ENCODE results near the gene BCR.

Gene BCR

GRCh38 chr22:23199159-23199558, 18.9 kb downstream of the BCR start:
- no peak for DNase-seq (ENCODE audit: low read depth)

DNA sequence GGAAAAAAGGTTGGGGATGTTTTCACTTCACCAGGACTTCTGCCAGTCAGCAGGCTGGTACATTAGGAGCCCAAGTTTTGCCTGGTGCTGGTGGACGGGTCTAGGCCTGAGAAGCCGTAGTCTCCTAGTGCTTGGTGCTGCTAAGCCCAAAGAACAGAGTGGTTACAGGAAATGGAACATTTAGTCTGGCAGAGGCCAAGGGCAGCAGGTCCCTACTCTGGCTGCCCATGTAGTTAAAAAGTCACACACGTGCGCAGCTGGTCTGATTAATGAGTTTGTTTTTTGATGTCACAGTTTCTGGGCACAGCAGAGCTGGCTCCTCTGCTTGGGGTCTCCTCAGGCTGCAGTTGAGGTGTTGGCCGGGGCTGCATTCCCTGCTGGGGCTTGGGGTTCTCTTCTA, 20.6 kb downstream of the BCR start:
- no peak for DNase-seq (ENCODE audit: low read depth)

DNA sequence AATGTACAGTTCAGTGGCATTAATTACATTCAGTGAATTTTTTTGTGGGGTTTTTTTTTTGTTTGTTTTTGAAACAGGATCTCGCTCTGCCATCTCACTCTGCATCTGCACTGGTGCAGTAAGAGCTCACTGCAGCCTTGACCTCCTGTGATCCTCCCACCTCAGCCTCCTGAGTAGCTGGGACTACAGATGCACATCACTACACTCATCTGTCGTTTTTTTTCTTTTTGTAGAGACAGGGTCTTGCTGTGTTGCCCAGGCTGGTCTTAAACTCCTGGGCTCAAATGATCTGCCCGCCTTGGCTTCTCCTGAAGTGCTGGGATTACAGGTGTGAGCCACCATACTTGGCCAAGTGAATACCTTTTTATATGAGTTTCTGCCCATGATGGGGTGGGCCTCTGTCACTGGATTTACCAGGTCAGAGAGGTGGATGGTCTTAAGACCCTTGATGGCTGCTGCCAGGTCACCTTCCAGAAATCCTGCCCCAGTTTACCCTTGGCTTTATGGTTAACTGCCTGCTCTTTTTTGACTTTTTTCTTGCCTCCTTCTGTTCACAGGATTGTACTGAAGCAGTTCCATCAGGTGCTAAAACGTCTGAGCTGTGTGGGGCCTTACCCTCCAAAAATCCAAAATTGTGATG, 22.6 kb downstream of the BCR start:
- DNase-seq (ENCODE audit: low read depth), result no peak

DNA sequence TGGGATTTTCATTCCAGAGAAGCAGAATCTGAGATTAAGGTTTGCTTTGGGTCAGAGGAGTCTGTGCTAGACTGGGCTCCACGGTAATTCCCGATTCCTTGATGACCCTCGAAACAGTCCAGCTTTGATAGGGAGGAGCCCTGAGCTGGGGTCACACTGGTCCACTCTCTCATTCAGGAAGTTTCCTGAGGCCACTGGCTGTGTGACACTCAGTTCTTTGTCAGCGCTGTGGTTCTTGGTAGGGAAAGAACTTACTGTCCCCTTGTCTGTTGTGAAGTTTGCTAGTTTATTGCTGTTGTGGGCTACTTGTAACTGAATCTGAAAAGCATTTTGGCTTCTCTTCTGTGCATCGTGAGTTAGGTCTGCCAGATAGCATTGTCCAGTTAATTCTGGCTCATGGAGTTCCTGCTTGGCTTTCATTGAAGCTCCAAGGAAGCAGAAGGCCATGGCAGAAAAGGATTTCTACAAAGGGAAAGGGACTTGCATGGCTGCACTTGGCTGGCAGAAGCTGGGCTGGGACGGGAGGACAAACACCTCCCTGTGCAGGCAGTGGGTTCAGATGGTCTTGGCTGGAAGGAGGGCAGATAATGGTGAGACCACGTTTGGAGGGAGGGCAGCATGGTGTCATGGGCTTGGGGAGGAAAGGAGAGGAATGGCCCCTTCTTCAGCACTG, 23.3 kb downstream of the BCR start:
- no peak for DNase-seq (ENCODE audit: low read depth)

- no peak for DNase-seq (ENCODE audit: low read depth)
These were observed 23.8 kb downstream of the BCR start for GRCh38 chr22:23204125-23204488.

- no peak for DNase-seq (ENCODE audit: low read depth)
These were observed 24.3 kb downstream of the BCR start for GRCh38 chr22:23204541-23205157.

DNA sequence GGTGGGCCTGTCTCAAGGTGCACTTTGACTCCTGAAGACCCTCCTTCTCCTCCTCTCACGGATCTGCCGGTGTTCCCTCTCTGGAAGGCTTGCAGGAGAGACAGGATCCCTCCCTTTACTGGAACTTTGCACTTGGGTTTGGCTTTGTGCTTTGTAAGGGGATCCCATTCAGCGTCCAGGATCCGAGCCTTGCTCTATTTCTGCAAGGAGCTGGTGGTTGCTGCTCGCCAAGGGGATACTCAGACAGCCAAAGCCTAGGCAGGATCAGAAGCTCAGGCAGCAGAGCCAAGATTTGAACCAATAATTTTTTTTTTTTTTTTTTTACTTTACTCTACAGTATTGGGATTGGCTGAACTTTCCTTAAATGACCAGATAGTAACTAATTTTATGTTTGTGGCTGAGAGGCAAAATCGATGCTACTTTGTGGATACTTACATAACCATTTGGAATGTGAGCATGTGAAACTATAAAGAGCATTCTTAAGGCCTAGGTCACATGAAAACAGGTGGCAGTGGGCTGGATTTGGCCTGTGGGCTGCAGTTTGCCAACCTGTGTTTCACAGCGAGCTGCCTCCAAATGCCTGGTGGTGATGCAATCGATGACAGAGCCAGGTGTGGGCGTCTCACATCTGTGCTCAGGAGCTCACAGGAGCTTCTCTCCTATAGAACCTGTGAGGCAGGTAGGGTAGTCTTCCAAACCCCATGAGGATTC, 25.2 kb downstream of the BCR start:
- DNase-seq (ENCODE audit: low read depth), result no peak

GRCh38 chr22:23206915-23207314, 26.6 kb downstream of the BCR start:
- DNase-seq (ENCODE audit: low read depth), result no peak

DNA sequence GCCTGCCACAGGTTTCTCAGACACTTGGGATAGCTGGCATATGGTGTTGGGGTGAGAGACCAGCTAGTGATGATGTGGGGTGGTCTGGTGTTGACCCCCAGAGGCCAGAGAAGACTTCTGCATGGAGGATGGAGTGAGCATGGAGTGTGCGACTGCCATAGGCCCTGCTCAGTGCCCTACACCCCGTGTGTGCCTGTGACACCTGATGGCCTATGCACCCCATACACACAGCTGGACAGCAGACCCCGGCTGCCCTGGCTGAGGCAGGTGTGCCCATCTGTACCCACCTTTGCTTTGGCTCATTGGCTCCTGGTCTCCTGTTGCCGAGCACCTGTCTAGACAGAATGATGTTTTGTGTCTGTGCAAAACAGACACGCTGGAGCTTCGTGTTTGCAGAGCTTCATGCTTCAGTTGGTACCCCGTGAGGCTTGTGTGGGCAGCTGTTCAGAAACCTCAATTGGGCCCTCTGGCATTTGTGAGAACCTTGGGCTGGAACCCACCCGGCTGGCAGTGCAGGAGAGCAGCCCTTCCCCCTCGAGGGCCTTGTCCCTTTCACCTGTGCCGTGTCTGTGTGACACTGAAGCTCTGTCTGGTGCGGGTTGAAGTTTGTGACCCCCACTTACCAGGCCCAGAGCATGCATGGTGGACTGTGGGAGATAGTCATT, 27.6 kb downstream of the BCR start:
- DNase-seq (ENCODE audit: low read depth), result no peak

DNA sequence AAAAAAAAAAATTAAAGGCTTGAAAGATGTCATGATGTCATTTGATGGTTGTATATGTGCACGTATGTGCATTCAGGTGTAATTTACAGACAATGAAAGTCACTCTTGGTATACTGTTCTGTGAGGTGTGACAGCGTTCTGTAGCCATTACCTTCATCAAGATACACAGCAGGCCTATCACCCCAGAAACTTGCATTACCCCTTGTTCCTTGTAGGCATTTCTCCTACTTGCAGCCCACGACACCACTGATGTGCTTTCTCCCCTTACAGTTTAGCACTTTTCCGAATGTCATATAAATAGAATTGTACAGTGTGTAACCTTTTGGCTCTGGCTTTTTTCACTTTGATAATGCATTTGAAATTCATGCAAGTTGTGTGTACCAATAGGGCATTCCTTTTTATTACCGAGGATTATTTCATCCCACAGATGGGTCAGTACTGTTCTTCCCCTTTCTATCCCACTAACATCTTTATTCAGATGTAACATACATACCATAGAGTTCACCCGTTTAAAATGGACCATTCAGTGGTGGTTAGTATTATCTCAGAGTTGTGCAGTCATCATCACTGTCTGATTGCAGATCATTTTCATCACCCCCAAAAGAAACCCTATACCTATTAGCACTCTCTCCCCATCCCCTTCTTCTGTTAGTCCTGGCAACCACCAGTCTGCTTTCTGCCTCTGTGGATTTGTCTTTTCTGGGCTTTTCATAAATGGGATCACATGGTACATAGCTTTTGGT, 30.3 kb downstream of the BCR start:
- DNase-seq (ENCODE audit: low read depth), result no peak

DNA sequence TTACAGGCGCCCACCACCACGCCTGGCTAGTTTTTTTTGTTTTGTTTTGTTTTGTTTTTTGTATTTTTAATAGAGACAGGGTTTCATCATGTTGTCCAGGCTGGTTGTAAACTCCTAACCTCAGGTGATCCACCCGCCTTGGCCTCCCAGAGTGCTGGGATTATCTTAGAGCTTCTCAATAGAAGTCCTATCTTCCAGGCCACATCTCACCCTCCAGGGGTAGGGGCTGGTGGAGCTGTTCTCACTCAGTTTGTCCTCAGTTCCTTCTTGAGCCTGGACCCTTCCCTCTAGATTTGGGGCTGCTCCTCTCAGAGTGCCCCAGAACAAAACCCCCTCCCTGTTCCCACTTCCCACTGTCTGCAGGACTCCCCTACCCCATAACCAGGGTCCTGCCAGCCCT, 31.3 kb downstream of the BCR start:
- no peak for DNase-seq (ENCODE audit: low read depth)

- no peak for DNase-seq (ENCODE audit: low read depth)
These were observed 32.0 kb downstream of the BCR start for GRCh38 chr22:23212061-23213021.

DNA sequence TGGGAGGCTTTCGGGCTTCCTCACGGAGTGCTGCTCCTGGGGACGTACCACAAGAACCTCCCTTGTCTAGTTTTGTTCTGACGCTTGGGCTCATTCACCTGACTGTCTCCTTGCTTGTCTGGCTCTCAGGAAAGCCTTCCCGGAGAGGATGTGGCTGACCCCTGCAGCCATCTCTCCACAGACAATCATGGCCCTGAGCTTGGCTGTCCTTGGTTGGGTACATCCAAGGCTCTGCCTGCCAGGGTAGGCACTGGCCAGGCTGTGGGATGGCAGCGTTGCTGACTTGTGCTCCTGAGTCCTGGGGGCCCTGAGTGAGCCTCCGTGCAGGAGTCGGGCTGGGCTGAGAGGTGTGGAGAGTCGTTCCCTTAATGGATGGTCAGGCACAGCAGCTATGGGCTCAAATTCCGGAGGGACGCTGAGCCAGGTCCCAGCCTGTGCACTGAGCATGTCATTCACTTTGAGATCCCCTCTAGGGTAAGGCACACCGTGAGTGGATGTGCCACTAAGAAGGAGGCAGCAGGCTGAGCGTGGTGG, 32.8 kb downstream of the BCR start:
- no peak for DNase-seq (ENCODE audit: low read depth)

DNA sequence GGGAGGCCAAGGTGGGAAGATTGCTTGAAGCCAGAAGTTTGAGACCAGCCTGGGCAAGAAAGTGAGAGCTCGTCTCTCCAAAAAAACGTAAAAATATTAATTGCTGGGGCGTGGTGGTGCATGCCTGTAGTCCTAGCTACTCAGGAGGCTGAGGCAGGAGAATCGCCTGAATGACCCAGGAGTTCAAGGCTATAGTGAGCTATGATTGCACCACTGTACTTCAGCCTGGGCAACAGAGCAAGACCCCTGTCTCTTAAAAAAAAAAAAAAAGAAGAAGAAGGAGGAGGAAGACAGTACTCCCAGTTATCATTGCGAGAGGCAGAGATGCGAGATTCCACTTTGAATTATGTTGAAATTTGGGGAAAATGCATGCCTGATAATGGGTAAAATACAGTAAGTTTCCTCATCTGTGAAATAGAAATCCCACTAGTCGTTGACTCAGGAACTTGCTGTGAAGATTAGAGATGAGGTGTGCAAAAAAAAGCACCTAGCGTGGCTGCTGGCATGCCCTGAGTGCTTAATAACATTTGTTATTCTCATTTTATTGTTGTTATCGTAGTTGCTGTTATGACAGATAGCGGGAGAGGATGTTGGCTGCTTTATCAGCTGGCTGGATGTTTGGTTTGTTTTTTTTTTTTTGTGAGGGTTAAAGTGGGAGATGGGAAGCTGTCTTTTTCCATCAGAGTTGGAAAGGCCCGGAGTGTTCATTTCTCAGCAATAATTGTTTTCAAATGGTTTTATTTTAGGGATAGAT, 33.4 kb downstream of the BCR start:
- no peak for DNase-seq (ENCODE audit: low read depth)

DNA sequence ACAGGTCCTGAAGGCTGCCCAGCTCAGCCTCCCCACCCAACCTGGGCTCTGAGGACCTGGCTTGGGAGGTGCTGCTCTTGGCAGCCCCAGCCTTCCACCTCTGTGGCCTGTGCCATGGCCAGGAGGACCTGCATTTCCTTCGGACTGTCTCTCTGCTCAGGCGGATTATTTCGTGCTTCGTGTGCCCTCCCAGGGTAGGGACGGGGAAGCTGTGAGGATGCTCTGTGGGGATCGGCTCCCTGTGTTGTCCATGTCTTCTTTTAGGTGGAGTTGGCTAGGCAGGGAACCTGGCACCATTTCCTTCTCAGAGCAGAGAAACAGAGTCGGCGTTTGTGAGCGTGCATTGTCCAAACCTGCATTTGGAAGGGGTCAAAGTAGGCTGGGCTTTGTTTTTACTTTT, 34.1 kb downstream of the BCR start:
- DNase-seq (ENCODE audit: low read depth), result no peak

DNA sequence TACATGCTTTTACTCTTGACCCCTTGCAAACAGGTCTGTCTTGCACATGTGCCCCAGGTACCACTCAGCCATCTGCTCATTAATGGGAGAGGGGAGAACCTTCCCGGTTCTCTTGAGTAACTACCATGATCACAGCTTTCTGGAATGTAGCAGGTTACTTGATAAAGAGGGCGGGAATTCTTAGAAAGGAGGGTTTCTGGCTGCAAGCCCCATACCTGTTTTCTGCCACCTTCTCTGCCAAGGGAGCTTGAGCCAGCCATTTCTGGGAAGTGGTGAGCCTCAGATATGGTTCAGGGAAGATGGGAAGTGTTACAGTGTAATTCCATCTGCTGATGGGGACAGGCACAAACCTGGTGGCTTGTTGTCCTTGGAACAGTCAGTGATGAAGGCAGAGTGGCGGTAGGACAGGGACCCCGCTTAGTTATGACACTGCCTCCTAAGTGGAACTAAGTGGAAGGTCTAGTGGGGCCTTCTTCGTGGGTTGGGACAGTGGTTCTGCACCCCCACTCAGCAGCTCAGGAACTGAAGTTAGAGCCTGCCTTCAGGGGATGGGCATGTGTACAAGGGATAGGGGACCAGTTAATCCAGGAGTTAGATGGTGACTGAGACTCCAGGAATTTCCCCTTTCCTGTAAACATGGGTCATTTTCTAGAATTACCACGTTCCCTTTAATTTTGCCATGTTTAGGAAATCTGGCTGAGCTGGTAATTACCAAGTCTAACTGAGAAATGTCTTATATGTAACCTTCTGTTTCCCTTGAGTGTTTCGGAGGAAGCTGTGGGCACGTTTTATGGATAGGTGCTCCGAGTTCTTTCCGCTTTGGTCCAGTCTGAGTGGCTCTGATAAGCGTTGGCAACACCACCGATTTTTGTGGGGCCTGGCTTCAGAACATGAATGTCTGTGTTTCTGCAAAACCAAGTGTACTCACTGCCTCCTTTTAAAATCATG, 35.3 kb downstream of the BCR start:
- no peak for DNase-seq (ENCODE audit: low read depth)

DNA sequence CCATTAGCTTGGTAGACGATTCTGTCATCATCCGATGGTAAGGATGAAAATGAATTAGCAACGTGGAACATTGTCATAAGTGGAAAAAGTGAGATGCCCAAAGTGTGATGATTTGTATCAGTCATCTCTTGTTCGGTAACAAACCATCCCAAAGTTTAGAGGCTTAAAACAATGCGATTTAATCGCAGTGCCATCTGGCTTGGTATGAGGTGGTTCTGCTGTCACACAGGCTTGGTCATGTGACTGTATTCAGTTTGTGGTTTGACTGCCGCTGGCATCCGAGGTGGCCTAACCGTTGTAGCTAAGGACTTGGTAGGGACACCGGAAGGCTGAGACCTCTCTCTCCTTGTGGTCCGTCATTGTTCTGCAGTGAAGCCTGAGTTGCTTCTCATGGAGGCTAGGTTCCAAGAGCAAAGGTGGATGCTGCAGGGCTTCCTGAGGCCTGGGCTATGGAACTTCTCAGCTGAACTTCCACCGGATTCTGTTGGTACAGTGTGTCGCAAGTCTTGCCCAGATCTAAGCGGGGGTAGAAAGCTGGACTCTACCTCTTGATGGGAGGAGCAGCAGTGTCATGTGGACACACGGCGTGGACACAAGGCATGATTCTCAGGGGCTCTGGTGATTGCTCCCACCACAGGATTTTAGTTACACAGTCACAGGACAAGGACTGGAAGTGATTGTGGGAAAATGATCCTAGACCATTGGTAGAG, 36.3 kb downstream of the BCR start:
- no peak for DNase-seq (ENCODE audit: low read depth)
